Cardiac muscle cell (in vitro differentiated cells and primary cell): ENCODE data around the gene TMEM213. TPM values are rescaled to one million over a fixed set of nuclear protein-coding genes. Genes with fewer than 3 reads are reported as not detected.

Experiments used
- DNase-seq, 2 donors: peaks; one replicate each; pipeline versions ENCODE4 v3.0.0 to v3.0.0-alpha.2; 2010 to 2017; ENCODE audit warnings: low read depth in 1 of 2, low spot score in 1 of 2
- H3K27ac ChIP-seq: fragments of 200-600 bp; sonication (generic); 2 replicates; pipeline ENCODE4 v1.5.1; 2016
- H3K27me3 ChIP-seq: fragments of 200-600 bp; sonication (generic); 2 replicates; pipeline ENCODE4 v1.6.0; 2016; ENCODE audit warnings: control low read depth
- H3K36me3 ChIP-seq: fragments of 200-600 bp; sonication (generic); 2 replicates; pipeline ENCODE4 v1.5.1; 2016; ENCODE audit warnings: control low read depth
- H3K4me1 ChIP-seq: fragments of 200-600 bp; sonication (generic); 2 replicates; pipeline ENCODE4 v1.8.1; 2017; ENCODE audit warnings: low read depth, mild to moderate bottlenecking, mixed run types
- H3K4me3 ChIP-seq: fragments of 200-600 bp; sonication (generic); 2 replicates; pipeline ENCODE4 v1.5.1; 2016; ENCODE audit warnings: mild to moderate bottlenecking
- H3K9me3 ChIP-seq: fragments of 200-600 bp; sonication (generic); 2 replicates; pipeline ENCODE4 v1.5.1; 2017; ENCODE audit warnings: low read depth, mild to moderate bottlenecking, control low read depth
- polyA plus RNA-seq: library from polyadenylated mRNA; unstranded; fragments of >200 nt; fragmentation: Nextera tagmentation; extraction: Ambion mirVana; gene quantifications from 2 replicates; pipeline ENCODE4 v1.2.1, GENCODE V29; 2016
- total RNA-seq: library from RNA; depleted of rRNA; stranded (reverse); fragments of >200 nt; gene quantifications from 2 replicates; pipeline ENCODE4 v1.2.3, GENCODE V29; 2016
- TF ChIP-seq, protein P1 (sequence below): IDR thresholded peaks from 2 replicates; pipeline ENCODE4 v1.5.1; 2012; ENCODE audit warnings: low read depth, mild to moderate bottlenecking, low read length

Gene TMEM213
- total and polyA plus RNA-seq, 2 experiments from 2014 or later = not detected

GRCh38 chr7:138821912-138822311, 24.1 kb downstream of the TMEM213 start:
- Histone ChIP-seq H3K4me1 (no peaks in the 10 kb centered on the region), H3K9me3 (no peaks in the 10 kb centered on the region), H3K36me3 (no peaks in the 10 kb centered on the region), H3K4me3 (no peak overlapping the region), H3K27ac (no peak overlapping the region), H3K27me3 (no peaks in the 10 kb centered on the region)
- TF ChIP-seq, protein P1, sequence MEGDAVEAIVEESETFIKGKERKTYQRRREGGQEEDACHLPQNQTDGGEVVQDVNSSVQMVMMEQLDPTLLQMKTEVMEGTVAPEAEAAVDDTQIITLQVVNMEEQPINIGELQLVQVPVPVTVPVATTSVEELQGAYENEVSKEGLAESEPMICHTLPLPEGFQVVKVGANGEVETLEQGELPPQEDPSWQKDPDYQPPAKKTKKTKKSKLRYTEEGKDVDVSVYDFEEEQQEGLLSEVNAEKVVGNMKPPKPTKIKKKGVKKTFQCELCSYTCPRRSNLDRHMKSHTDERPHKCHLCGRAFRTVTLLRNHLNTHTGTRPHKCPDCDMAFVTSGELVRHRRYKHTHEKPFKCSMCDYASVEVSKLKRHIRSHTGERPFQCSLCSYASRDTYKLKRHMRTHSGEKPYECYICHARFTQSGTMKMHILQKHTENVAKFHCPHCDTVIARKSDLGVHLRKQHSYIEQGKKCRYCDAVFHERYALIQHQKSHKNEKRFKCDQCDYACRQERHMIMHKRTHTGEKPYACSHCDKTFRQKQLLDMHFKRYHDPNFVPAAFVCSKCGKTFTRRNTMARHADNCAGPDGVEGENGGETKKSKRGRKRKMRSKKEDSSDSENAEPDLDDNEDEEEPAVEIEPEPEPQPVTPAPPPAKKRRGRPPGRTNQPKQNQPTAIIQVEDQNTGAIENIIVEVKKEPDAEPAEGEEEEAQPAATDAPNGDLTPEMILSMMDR = no peak
- no peak for DNase-seq

DNA sequence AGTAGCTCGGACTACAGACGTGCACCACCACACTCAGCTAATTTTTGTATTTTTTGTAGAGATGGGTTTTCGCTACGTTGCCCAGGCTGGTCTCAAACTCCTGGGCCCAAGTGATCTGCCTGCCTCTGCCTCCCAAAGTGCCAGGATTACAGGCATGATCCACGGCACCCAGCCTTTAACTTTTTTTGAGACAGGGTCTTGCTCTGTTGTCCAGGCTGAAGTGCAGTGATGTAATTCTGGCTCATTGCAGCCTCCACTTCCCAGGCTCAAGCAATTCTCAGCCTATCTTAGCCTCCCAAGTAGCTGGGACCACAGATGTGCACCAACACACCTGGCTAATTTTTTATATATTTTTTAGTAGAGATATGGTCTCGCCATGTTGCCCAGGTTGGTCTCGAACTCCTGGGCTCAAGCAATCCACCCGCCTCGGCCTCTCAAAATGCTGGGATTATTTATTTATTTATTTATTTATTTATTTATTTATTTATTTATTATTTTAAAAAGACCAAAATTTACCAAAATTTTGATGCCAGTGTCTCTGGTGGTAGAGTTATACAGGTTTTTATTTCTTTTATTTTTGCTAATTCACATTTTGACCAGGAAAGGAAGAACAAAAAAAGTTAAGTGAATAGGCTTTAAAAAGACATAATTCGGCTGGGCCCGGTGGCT, 25.2 kb downstream of the TMEM213 start:
- H3K9me3 ChIP-seq = no peaks in the 10 kb centered on the region
- TF ChIP-seq, protein P1 = no peak
- H3K27me3 ChIP-seq = no peaks in the 10 kb centered on the region
- no peaks in the 10 kb centered on the region for H3K4me1 ChIP-seq
- H3K4me3 ChIP-seq = no peak overlapping the region
- H3K27ac ChIP-seq = no peak overlapping the region
- no peak for DNase-seq
- no peaks in the 10 kb centered on the region for H3K36me3 ChIP-seq

DNA sequence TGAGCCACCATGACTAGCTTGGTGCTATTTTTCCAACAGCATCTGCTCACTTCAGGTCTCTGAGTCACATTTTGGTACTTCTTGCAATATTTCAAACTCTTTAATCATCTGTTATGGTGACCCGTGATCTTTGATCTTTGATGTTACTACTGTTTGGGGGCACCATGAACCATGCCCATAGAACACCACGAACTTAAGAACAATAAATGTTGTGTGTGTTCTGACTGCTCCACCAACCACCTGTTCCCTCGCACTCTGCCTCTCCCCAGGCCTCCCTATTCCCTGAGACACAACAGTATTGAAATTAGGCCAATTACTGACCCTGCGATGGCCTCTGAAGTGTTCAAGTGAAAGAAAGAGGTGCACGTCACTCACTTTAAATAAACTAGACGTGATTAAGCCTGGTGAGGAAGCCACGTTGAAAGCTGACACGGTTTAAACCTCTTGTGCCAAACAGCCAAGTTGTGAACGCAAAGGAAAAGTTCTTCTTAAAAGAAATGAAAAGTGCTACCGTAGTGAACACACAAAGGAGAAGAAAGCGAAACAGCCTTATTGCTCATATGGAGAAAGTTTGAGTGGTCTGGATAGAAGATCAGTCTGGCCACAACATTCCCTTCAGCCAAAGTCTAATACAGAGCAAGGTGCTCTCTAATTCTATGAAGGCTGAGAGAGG, 27.4 kb downstream of the TMEM213 start:
- no peaks in the 10 kb centered on the region for H3K4me1 ChIP-seq
- no peaks in the 10 kb centered on the region for H3K27me3 ChIP-seq
- H3K9me3 ChIP-seq = no peaks in the 10 kb centered on the region
- no peaks in the 10 kb centered on the region for H3K36me3 ChIP-seq
- TF ChIP-seq, protein P1 = no peak
- H3K4me3 ChIP-seq = no peak overlapping the region
- DNase-seq = no peak
- H3K27ac ChIP-seq = no peak overlapping the region

GRCh38 chr7:138828302-138828701, 30.5 kb downstream of the TMEM213 start:
- DNase-seq = no peak
- H3K4me1 ChIP-seq = no peaks in the 10 kb centered on the region
- no peak overlapping the region for H3K27ac ChIP-seq
- no peaks in the 10 kb centered on the region for H3K9me3 ChIP-seq
- TF ChIP-seq, protein P1 = no peak
- no peak overlapping the region for H3K4me3 ChIP-seq
- no peaks in the 10 kb centered on the region for H3K36me3 ChIP-seq
- no peaks in the 10 kb centered on the region for H3K27me3 ChIP-seq

DNA sequence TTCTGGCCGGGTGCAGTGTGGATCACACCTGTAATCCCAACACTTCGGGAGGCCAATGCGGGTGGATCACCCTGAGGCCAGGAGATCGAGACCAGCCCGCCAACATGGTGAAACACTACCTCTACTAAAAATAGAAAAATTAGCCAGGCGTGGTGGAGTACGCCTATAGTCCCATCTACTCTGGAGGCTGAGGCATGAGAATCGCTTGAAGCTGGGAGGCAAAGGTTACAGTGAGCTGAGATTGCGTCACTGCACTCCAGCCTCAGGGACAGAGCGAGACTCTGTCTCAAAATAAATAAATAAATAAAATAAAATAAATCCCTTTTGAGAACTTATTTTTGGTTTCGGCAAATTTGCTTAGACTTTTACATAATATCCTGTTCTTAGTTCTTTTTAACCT, 31.5 kb downstream of the TMEM213 start:
- H3K27ac ChIP-seq = no peak overlapping the region
- no peaks in the 10 kb centered on the region for H3K9me3 ChIP-seq
- H3K4me3 ChIP-seq = no peak overlapping the region

More for the DNA sequence above, 31.5 kb downstream of the TMEM213 start:
- Histone ChIP-seq H3K27me3 (no peaks in the 10 kb centered on the region), H3K36me3 (no peaks in the 10 kb centered on the region), H3K4me1 (no peaks in the 10 kb centered on the region)
- DNase-seq = no peak
- TF ChIP-seq, protein P1 = no peak
